Naive thymus-derived CD4-positive, alpha-beta T cell (primary cell): ENCODE data around the gene HEMK1. TPM values are rescaled to one million over a fixed set of nuclear protein-coding genes. Genes with fewer than 3 reads are reported as not detected.

Experiments used
- ATAC-seq: fragments of 150-1000 bp; cut with Tn5 transposase; 2 replicates; pipeline ENCODE4 v1.10.0; 2021; ENCODE audit warnings: mild to moderate bottlenecking, moderate library complexity
- CTCF ChIA-PET: fragments of 350-600 bp; sonication (Branson Sonifier 250); formaldehyde crosslinking; loops from one replicate; lab custom pipeline; 2021; ENCODE audit warnings: antibody characterized with exemption; lab: Charles Lee
- POLR2A ChIA-PET: fragments of 350-600 bp; sonication (Branson Sonifier 250); formaldehyde crosslinking; loops from one replicate; lab custom pipeline; 2021; ENCODE audit warnings: antibody characterized with exemption, inconsistent platforms; lab: Charles Lee
- DNase-seq, 9 donors: peaks; one replicate each; pipeline versions ENCODE4 v3.0.0 to v3.0.0-alpha.2; 2020 to 2022; ENCODE audit warnings: mixed read lengths in 1 of 9
- H3K27ac ChIP-seq: one replicate; pipeline ENCODE4 v1.7.0; 2013; ENCODE audit warnings: mild to moderate bottlenecking, low read depth, low read length, moderate library complexity
- H3K27me3 ChIP-seq, 2 donors: one replicate each; pipeline ENCODE4 v1.7.0; 2013; ENCODE audit warnings: low read length in 2 of 2, mild to moderate bottlenecking in 2 of 2, moderate library complexity in 2 of 2; ENCODE audit not compliant: control insufficient read depth in 2 of 2, insufficient read depth in 2 of 2
- H3K36me3 ChIP-seq, 3 experiments: 1 replicate in 2 of 3; 2 replicates in 1 of 3; pipeline ENCODE4 v1.7.0; 2013; ENCODE audit warnings: low read length in 3 of 3, mild to moderate bottlenecking in 3 of 3, moderate library complexity in 1 of 3; ENCODE audit not compliant: insufficient read depth in 3 of 3, control insufficient read depth in 2 of 3
- H3K4me1 ChIP-seq, 2 donors: one replicate each; pipeline ENCODE4 v1.7.0; 2013; ENCODE audit warnings: low read length in 2 of 2, mild to moderate bottlenecking in 2 of 2, moderate library complexity in 1 of 2; ENCODE audit not compliant: control insufficient read depth in 2 of 2, insufficient read depth in 2 of 2
- H3K4me3 ChIP-seq: 2 replicates; pipeline ENCODE4 v1.7.0; 2013; ENCODE audit warnings: mild to moderate bottlenecking, low read length
- H3K9me3 ChIP-seq, 3 experiments: 1 replicate in 2 of 3; 2 replicates in 1 of 3; pipeline ENCODE4 v1.7.0; 2013; ENCODE audit warnings: low read length in 3 of 3; ENCODE audit not compliant: control insufficient read depth in 2 of 3
- H3K27ac Mint-ChIP-seq, 9 donors: one replicate each; pipeline ENCODE4 v1.8.0; 2020 to 2022; ENCODE audit warnings: mixed read lengths in 9 of 9, mild to moderate bottlenecking in 8 of 9, moderate library complexity in 5 of 9, inconsistent platforms in 2 of 9
- H3K27me3 Mint-ChIP-seq, 5 donors: one replicate each; pipeline ENCODE4 v1.8.0; 2021 to 2022; ENCODE audit warnings: mixed read lengths in 5 of 5, mild to moderate bottlenecking in 1 of 5
- H3K36me3 Mint-ChIP-seq, 5 donors: one replicate each; pipeline ENCODE4 v1.8.0; 2020 to 2022; ENCODE audit warnings: mixed read lengths in 5 of 5, mild to moderate bottlenecking in 3 of 5, inconsistent platforms in 1 of 5
- H3K4me1 Mint-ChIP-seq, 7 donors: one replicate each; pipeline ENCODE4 v1.8.0; 2020 to 2022; ENCODE audit warnings: mixed read lengths in 7 of 7, mild to moderate bottlenecking in 3 of 7, inconsistent platforms in 1 of 7
- H3K4me3 Mint-ChIP-seq, 10 donors: one replicate each; pipeline ENCODE4 v1.8.0; 2020 to 2022; ENCODE audit warnings: mild to moderate bottlenecking in 10 of 10, mixed read lengths in 10 of 10, moderate library complexity in 6 of 10, inconsistent platforms in 2 of 10
- H3K9me3 Mint-ChIP-seq, 11 donors: one replicate each; pipeline ENCODE4 v1.8.0; 2020 to 2022; ENCODE audit warnings: mixed read lengths in 11 of 11, mild to moderate bottlenecking in 4 of 11, inconsistent platforms in 1 of 11, moderate library complexity in 1 of 11
- intact Hi-C, 2 donors: fragments of 100-400 bp; cut with micrococcal nuclease; formaldehyde crosslinking; loops; one replicate each; pipeline ENCODE4 v1.15.1; 2023
- polyA plus RNA-seq, 2 donors: library from polyadenylated mRNA; unstranded; fragments of 300-500 nt; fragmentation: Illumina TruSeq; gene quantifications; one replicate each; pipeline ENCODE4 v1.2.3, GENCODE V29; 2021
- total RNA-seq, 6 experiments: library from RNA in 5 of 6; stranded (reverse) in 5 of 6; gene quantifications; 1 replicate in 5 of 6; 2 replicates in 1 of 6; pipeline ENCODE4 v1.2.3 and lab custom pipeline; 2021 to 2026

The HEMK1 gene
- total and polyA plus RNA-seq, 7 experiments from 2014 or later, result 32.1 to 71.1 (median 40.1) TPM

DNA sequence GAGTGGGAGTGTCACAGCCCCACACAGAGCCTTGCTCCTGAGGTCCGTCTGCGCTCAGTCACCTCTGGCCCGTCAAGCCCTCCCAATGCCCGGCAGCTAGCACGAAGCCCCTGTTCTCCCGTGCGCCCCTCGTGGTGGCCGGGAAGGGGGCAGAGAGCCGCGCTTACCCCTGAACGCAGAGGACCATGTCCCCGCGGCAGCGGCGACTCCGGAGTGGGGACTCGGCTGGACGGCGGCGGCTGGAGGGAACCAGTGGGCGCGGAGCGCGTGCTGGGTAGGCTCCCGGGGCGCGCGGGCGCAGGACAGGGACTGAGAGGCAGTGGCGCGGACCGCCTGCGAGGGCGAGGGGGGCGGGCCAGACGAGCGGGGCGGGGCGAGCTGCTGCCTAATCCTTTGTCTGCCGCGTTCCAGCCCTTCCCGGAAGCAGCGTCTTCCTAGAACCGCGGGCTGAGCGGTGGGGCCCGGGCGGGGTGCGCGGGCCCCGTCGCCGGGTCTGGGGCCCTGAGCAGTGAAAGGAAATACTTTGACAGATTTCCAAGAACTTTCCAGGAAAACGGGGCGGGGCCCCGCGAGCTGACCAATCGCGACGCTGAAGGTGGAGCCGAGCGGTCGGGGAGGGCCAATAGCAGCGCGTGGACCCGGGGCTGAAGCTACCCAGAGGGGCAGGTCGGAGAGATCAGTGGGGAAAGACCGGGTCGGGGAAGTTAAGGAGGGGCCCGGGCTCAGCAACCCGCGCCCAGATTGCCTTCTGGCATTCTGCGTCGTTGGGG, 42.3 kb downstream of the HEMK1 start, which contains the start of gene CISH:
Gene CISH (minus strand): TSS at position 311 of the 770 bp plus-strand sequence. CDS start 124 bp downstream, at position 187.
- H3K27ac ChIP-seq, result peak within 1 kb of the TSS; percentile 93
- H3K4me1 ChIP-seq, result peaks cover 55 to 56% of the 10 kb centered on the region in 2 donors
- peak; percentile 86 to 98 (median 89) for DNase-seq
- Mint-ChIP-seq H3K27me3 (peaks cover 0 to 2% (median 0%) of the 10 kb centered on the region in 5 donors), H3K36me3 (peaks cover 19 to 79% (median 23%) of the 10 kb centered on the region in 5 donors), H3K4me3 (peak within 1 kb of the TSS; percentile 83 to 98 (median 92)), H3K27ac (peak within 1 kb of the TSS; percentile 89 to 96 (median 94)), H3K4me1 (peaks cover 53 to 80% (median 64%) of the 10 kb centered on the region in 7 donors), H3K9me3 (peaks cover 0 to 2% (median 0%) of the 10 kb centered on the region in 11 donors)
- H3K36me3 ChIP-seq, result peaks cover 9 to 40% (median 17%) of the 10 kb centered on the region in 3 experiments
- ATAC-seq, result peak; percentile 77
- no peaks in the 10 kb centered on the region for H3K27me3 ChIP-seq
- intact Hi-C loops, result loop anchor here (1.0 to 10.0 kb wide), 11 partner anchors 10 to 1543 kb away; partner anchors contain the start of genes CACNA2D2 (in 1 of the 2), CYB561D2 (in 1 of the 2), DUSP7 (in 1 of the 2) and GNAI2 (in 1 of the 2)
- H3K4me3 ChIP-seq, result peak within 1 kb of the TSS; percentile 93
- H3K9me3 ChIP-seq, result no peaks in the 10 kb centered on the region
- CTCF ChIA-PET, result interaction anchor here (0.7 to 13.9 kb wide), 8 partner anchors 9 to 779 kb away, joined by 3 to 578 read pairs (median 4); partner anchors contain the start of genes C3orf18, HEMK1, RASSF1 and RBM15B
- POLR2A ChIA-PET, result interaction anchor here (1.0 to 25.1 kb wide), 6 partner anchors 12 to 778 kb away, joined by 3 to 730 read pairs (median 57); partner anchors contain the start of genes C3orf18, HEMK1 and MANF

DNA sequence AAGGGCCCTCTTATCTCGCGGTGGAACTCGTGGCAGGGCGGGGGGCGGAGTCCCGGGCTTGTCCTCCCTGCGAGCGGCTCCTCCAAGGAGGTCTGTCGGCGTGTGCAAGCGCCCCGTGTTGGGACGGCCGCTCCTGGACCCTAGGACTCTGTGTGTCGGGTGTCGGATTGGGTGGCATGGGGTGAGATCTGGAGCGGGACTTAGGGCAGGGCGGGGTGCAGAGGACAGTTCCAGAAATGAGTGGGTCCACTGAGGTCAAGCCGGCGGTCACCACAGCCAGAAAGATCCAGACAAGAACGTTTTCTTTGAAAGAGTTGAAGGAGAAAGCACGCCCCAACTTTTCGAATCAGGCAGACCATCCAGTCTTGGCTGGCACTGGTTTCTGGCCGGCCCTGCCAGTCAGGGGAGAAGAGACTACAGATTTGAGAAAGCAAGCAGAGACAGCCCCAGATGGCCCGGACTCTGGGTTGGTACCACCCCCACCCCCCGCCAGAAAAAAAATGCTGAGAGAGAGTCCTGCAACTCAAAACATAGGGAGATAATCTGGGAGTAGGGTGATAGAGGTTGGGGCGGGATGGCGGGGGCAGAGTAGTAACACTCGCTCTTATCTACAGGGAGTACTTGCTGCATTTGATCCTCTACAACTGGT, 43.0 kb downstream of the HEMK1 start:
- DNase-seq (peak in 3 of 9 donors; percentile 35 to 45 (median 36)), ATAC-seq (no peak)
- Mint-ChIP-seq H3K36me3 (peaks cover 17 to 72% (median 23%) of the 10 kb centered on the region in 5 donors), H3K9me3 (peaks cover 0 to 2% (median 0%) of the 10 kb centered on the region in 11 donors), H3K4me1 (peaks cover 48 to 74% (median 62%) of the 10 kb centered on the region in 7 donors), H3K27me3 (peaks cover 0 to 2% (median 0%) of the 10 kb centered on the region in 5 donors), H3K27ac (peak overlapping the region; percentile 89 to 96 (median 94)), H3K4me3 (peak overlapping the region; percentile 83 to 98 (median 92))
- Histone ChIP-seq H3K9me3 (no peaks in the 10 kb centered on the region), H3K4me1 (peaks cover 48 to 49% of the 10 kb centered on the region in 2 donors), H3K27me3 (no peaks in the 10 kb centered on the region), H3K27ac (peak overlapping the region; percentile 93), H3K4me3 (peak overlapping the region; percentile 93), H3K36me3 (peaks cover 7 to 36% (median 17%) of the 10 kb centered on the region in 3 experiments)
- ChIA-PET CTCF (interaction anchor here (0.7 to 13.9 kb wide), 11 partner anchors 11 to 779 kb away, joined by 3 to 578 read pairs (median 5); partner anchors contain the start of genes C3orf18, HEMK1, RASSF1 and RBM15B), POLR2A (interaction anchor here (0.6 to 25.1 kb wide), 7 partner anchors 12 to 777 kb away, joined by 3 to 730 read pairs (median 13); partner anchors contain the start of genes C3orf18, HEMK1 and MANF)
- intact Hi-C loops, result loop anchor here (1.0 to 10.0 kb wide), 8 partner anchors 21 to 1542 kb away; partner anchors contain the start of genes CACNA2D2 (in 1 of the 2), CYB561D2 (in 1 of the 2), DUSP7 (in 1 of the 2) and GNAI2 (in 1 of the 2)

- ChIA-PET CTCF (interaction anchor here (0.8 to 13.9 kb wide), 14 partner anchors 8 to 775 kb away, joined by 3 to 578 read pairs (median 6); partner anchors contain the start of genes C3orf18, HEMK1 and MANF), POLR2A (interaction anchor here (0.6 to 25.1 kb wide), 4 partner anchors 13 to 65 kb away, joined by 3 to 730 read pairs (median 256); partner anchors contain the start of genes C3orf18 and HEMK1)
- Histone ChIP-seq H3K9me3 (no peaks in the 10 kb centered on the region), H3K27ac (peak overlapping the region; percentile 93), H3K4me3 (peak overlapping the region; percentile 93), H3K27me3 (no peaks in the 10 kb centered on the region), H3K4me1 (peaks cover 47 to 49% of the 10 kb centered on the region in 2 donors), H3K36me3 (peaks cover 0 to 29% (median 12%) of the 10 kb centered on the region in 3 experiments)
- Mint-ChIP-seq H3K4me3 (peak overlapping the region; percentile 83 to 98 (median 92)), H3K27me3 (peaks cover 0 to 2% (median 0%) of the 10 kb centered on the region in 5 donors), H3K9me3 (peaks cover 0 to 2% (median 0%) of the 10 kb centered on the region in 11 donors), H3K36me3 (peaks cover 12 to 68% (median 14%) of the 10 kb centered on the region in 5 donors), H3K27ac (peak overlapping the region; percentile 89 to 96 (median 94)), H3K4me1 (peaks cover 44 to 70% (median 57%) of the 10 kb centered on the region in 7 donors)
- no peak for ATAC-seq
- no peak for DNase-seq
- intact Hi-C loops, result loop anchor here (1.0 to 10.0 kb wide), 8 partner anchors 22 to 1542 kb away; partner anchors contain the start of genes CACNA2D2 (in 1 of the 2), CYB561D2 (in 1 of the 2), DUSP7 (in 1 of the 2) and GNAI2 (in 1 of the 2)
These were observed 43.9 kb downstream of the HEMK1 start for GRCh38 chr3:50612970-50613846.

GRCh38 chr3:50615190-50615589, 45.9 kb downstream of the HEMK1 start:
- no peak overlapping the region for H3K4me3 ChIP-seq
- H3K4me1 ChIP-seq, result peaks cover 52 to 55% of the 10 kb centered on the region in 2 donors
- POLR2A ChIA-PET, result interaction anchor here (2.4 to 25.1 kb wide), 5 partner anchors 13 to 774 kb away, joined by 14 to 730 read pairs (median 34); partner anchors contain the start of genes C3orf18, HEMK1 and RBM15B
- Mint-ChIP-seq H3K4me3 (peak overlapping the region in 2 of 10 donors; percentile 1 to 91), H3K9me3 (peaks cover 0 to 2% (median 0%) of the 10 kb centered on the region in 11 donors), H3K27me3 (peaks cover 0 to 2% (median 0%) of the 10 kb centered on the region in 5 donors), H3K27ac (peak overlapping the region in 3 of 9 donors; percentile 14 to 43 (median 30)), H3K4me1 (peaks cover 39 to 70% (median 59%) of the 10 kb centered on the region in 7 donors), H3K36me3 (peaks cover 0 to 65% (median 6%) of the 10 kb centered on the region in 5 donors)
- H3K27me3 ChIP-seq, result no peaks in the 10 kb centered on the region
- CTCF ChIA-PET, result interaction anchor here (0.7 to 13.9 kb wide), 19 partner anchors 10 to 1185 kb away, joined by 3 to 578 read pairs (median 7); partner anchors contain the start of genes C3orf18, DCAF1 and HEMK1
- intact Hi-C loops, result loop anchor here (5.0 to 10.0 kb wide), 5 partner anchors 163 to 1540 kb away; partner anchors contain the start of genes DUSP7 (in 1 of the 2) and POC1A (in 1 of the 2)
- no peak for ATAC-seq
- DNase-seq, result no peak
- no peak overlapping the region for H3K27ac ChIP-seq
- no peaks in the 10 kb centered on the region for H3K9me3 ChIP-seq
- H3K36me3 ChIP-seq, result peaks cover 0 to 13% (median 3%) of the 10 kb centered on the region in 3 experiments
